Calu3 (cell line): ENCODE measurements around the gene MACROD1. TPM values are rescaled to one million over a fixed set of nuclear protein-coding genes. Genes with fewer than 3 reads are reported as not detected.

Experiments used
- BruUV-seq: library from RNA; stranded (reverse); fragments of 400-500 nt; replicated peaks from 2 replicates; lab custom pipeline; 2021; lab: Mats Ljungman, UMichigan
- CTCF ChIA-PET: fragments of 300-600 bp; sonication (Branson Sonifier 250); formaldehyde crosslinking; loops from one replicate; lab custom pipeline; 2022; ENCODE audit warnings: antibody characterized with exemption; lab: Charles Lee
- DNase-seq: peaks from one replicate; pipeline ENCODE4 v3.0.0; 2022
- H3K27ac Mint-ChIP-seq: one replicate; pipeline ENCODE4 v1.8.0; 2022; ENCODE audit warnings: mixed read lengths; ENCODE audit not compliant: unreplicated experiment
- H3K27me3 Mint-ChIP-seq: one replicate; pipeline ENCODE4 v1.8.0; 2022; ENCODE audit warnings: mixed read lengths; ENCODE audit not compliant: unreplicated experiment
- H3K36me3 Mint-ChIP-seq: one replicate; pipeline ENCODE4 v1.8.0; 2022; ENCODE audit warnings: mild to moderate bottlenecking, moderate library complexity, mixed read lengths; ENCODE audit not compliant: insufficient read depth, unreplicated experiment
- H3K4me1 Mint-ChIP-seq: one replicate; pipeline ENCODE4 v1.8.0; 2022; ENCODE audit warnings: mild to moderate bottlenecking, low read depth, mixed read lengths; ENCODE audit not compliant: unreplicated experiment
- H3K4me3 Mint-ChIP-seq: one replicate; pipeline ENCODE4 v1.8.0; 2022; ENCODE audit warnings: mild to moderate bottlenecking, low read depth, moderate library complexity, mixed read lengths; ENCODE audit not compliant: unreplicated experiment
- H3K9me3 Mint-ChIP-seq: one replicate; pipeline ENCODE4 v1.8.0; 2022; ENCODE audit warnings: low read depth, mixed read lengths; ENCODE audit not compliant: unreplicated experiment
- intact Hi-C: fragments of 100-400 bp; cut with micrococcal nuclease; formaldehyde crosslinking; loops from one replicate; pipeline ENCODE4 v1.10.0; 2022; ENCODE audit not compliant: unreplicated experiment
- total RNA-seq: library from RNA; stranded (reverse); gene quantifications from 2 replicates; pipeline ENCODE4 v1.2.3, GENCODE V29; 2022
- TF ChIP-seq, protein P1 (sequence below): fragments of 200-600 bp; IDR thresholded peaks from one replicate; pipeline ENCODE4 v1.8.0; 2022; ENCODE audit warnings: antibody characterized with exemption; ENCODE audit not compliant: unreplicated experiment

Gene MACROD1
- total RNA-seq, 1 experiment from 2014 or later: 35.7 TPM

DNA sequence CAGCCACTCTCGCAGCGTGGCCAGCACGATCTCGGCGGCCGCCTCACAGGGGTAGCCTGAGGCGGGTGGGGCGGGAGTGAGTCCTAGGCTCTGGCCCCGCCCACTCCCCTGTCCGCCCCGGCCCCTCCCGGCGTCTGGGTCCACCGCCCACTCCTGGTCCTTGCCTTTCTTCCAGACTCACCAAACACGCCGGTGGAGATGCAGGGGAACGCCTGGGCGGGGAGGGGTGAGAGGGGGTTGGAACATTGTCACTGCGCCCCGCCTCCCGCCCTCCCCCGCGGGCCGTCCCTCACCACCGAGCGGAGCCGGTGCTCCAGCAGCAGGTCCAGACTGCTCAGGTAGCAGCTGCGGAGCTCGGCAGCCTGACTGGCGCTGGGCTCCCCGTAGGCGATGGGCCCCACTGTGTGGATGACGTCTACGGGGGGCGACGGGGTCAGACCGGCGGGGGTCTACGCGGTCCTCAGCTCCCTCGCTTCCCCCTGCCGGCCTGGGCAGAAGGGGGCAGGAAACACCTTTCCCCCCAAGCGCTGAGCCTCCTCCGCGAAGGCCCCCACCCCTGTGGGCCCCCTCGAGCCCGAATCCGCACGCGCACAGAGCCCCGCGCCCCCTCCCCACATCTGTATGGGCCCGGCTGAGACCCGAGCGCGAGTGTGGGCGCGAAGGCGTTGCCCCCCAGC is 166.4 kb downstream of the MACROD1 start:
- no peaks in the 10 kb centered on the region for H3K9me3 Mint-ChIP-seq
- BruUV-seq: no TSS peak
- no peak for DNase-seq
- H3K27me3 Mint-ChIP-seq: no peaks in the 10 kb centered on the region
- H3K4me3 Mint-ChIP-seq: no peak overlapping the region
- no peak overlapping the region for H3K27ac Mint-ChIP-seq
- CTCF ChIA-PET: no interaction called here
- peaks cover 11% of the 10 kb centered on the region for H3K4me1 Mint-ChIP-seq
- TF ChIP-seq, protein P1, sequence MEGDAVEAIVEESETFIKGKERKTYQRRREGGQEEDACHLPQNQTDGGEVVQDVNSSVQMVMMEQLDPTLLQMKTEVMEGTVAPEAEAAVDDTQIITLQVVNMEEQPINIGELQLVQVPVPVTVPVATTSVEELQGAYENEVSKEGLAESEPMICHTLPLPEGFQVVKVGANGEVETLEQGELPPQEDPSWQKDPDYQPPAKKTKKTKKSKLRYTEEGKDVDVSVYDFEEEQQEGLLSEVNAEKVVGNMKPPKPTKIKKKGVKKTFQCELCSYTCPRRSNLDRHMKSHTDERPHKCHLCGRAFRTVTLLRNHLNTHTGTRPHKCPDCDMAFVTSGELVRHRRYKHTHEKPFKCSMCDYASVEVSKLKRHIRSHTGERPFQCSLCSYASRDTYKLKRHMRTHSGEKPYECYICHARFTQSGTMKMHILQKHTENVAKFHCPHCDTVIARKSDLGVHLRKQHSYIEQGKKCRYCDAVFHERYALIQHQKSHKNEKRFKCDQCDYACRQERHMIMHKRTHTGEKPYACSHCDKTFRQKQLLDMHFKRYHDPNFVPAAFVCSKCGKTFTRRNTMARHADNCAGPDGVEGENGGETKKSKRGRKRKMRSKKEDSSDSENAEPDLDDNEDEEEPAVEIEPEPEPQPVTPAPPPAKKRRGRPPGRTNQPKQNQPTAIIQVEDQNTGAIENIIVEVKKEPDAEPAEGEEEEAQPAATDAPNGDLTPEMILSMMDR: no peak
- peaks cover 51% of the 10 kb centered on the region for H3K36me3 Mint-ChIP-seq
- intact Hi-C loops: no loop called here

DNA sequence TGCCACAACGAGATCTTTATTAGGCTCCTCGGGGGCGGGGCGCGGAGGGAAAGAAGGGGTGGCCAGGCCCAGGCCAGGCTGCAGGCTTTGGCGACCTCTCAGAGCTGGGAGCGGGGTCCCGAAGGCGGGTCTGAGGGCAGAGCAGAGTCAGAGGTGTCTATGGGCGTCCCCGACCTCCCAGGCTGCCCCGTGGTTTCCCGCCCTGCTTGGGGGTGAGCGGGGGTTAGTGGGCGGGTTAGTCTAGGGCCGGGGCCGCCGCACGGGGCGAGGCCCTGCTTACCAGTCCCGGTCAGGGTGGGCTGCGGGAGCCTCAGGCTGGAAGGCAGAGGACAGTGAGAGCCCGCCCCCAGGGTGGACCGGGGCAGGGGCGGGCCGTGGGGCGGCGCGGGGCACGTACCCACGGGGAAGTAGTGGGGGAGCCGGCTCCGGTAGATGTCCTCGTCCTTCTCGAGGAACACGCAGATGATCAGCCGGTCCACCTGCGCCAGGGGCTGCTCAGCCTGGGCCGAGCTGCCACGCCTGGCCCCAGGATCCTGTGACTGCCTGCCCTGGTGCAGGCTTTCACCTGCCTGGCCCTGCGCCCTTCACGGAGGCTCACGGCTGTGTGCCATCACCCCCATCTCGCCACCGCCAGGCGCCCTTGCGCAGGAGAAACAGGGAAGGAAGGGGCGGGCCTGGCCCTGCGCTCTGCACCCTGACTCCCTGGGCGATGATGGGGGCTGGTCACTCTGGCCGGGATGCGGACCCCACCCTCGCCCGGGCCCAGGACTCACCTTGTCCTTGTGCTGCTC is 167.2 kb downstream of the MACROD1 start:
- no peak overlapping the region for H3K27ac Mint-ChIP-seq
- BruUV-seq: no TSS peak
- DNase-seq: no peak
- TF ChIP-seq, protein P1: no peak
- H3K4me3 Mint-ChIP-seq: no peak overlapping the region
- intact Hi-C loops: no loop called here
- CTCF ChIA-PET: no interaction called here
- peaks cover 50% of the 10 kb centered on the region for H3K36me3 Mint-ChIP-seq
- peaks cover 3% of the 10 kb centered on the region for H3K4me1 Mint-ChIP-seq
- no peaks in the 10 kb centered on the region for H3K9me3 Mint-ChIP-seq
- H3K27me3 Mint-ChIP-seq: no peaks in the 10 kb centered on the region

DNA sequence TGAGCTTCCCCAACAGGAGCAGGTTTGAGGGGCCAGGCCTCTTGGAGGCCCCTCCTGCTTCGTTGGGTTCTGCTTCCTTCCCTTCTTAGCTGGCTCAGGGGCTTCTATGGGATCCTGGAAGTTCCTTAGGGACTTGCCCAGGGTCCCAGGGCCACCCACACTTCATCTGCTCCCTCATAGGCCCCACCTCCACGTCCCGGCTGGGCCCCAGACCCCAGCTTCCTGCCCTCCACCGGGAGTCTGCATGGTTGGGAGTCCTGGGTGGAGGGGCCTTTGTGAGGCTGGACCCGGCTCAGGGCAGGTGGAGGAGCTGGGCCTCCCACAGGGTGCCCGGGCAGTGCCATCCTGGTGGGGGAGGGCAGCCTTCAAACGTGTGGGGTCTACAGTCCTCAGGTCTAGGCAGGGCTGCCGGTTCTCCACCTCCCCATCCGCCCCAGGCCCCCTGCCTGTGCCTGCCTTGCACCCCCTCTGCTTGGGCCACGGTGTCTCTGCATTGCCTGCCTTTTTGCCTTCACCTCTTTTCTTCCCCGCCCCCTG is 168.0 kb downstream of the MACROD1 start:
- H3K4me1 Mint-ChIP-seq: no peaks in the 10 kb centered on the region
- no peak overlapping the region for H3K27ac Mint-ChIP-seq
- CTCF ChIA-PET: no interaction called here
- BruUV-seq: no TSS peak
- no peak for DNase-seq
- no peak overlapping the region for H3K4me3 Mint-ChIP-seq
- no peaks in the 10 kb centered on the region for H3K9me3 Mint-ChIP-seq
- H3K36me3 Mint-ChIP-seq: peaks cover 51% of the 10 kb centered on the region
- intact Hi-C loops: no loop called here
- TF ChIP-seq, protein P1: no peak
- no peaks in the 10 kb centered on the region for H3K27me3 Mint-ChIP-seq

DNA sequence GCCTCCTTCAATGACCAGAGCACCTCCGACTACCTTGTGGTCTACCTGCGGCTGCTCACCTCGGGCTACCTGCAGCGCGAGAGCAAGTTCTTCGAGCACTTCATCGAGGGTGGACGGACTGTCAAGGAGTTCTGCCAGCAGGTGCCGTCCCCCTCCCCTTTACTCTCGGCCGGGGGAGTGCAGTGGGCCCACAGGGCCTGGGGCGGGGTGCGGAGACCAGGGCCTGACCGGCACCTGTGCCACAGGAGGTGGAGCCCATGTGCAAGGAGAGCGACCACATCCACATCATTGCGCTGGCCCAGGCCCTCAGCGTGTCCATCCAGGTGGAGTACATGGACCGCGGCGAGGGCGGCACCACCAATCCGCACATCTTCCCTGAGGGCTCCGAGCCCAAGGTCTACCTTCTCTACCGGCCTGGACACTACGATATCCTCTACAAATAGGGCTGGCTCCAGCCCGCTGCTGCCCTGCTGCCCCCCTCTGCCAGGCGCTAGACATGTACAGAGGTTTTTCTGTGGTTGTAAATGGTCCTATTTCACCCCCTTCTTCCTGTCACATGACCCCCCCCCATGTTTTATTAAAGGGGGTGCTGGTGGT is 168.7 kb downstream of the MACROD1 start:
- Mint-ChIP-seq H3K4me1 (no peaks in the 10 kb centered on the region), H3K27ac (no peak overlapping the region), H3K27me3 (no peaks in the 10 kb centered on the region), H3K9me3 (no peaks in the 10 kb centered on the region), H3K4me3 (no peak overlapping the region), H3K36me3 (peaks cover 51% of the 10 kb centered on the region)
- DNase-seq: no peak
- CTCF ChIA-PET: no interaction called here
- TF ChIP-seq, protein P1: no peak
- TSS peak; percentile 68 for BruUV-seq
- intact Hi-C loops: no loop called here
